HG03565 (cell line): ENCODE data around the gene SND1.
"Not testable (repeated sequence)": the region's sequence is repeated elsewhere in the genome, so short reads cannot be mapped to it uniquely, and the experiment has no call there.

Source experiments
- ATAC-seq: cut with Tn5 transposase; IDR thresholded peaks from one replicate; pipeline ENCODE4 v1.9.1; 2021; ENCODE audit warnings: mild to moderate bottlenecking, moderate library complexity; ENCODE audit not compliant: unreplicated experiment

The SND1 gene

GRCh38 chr7:128104108-128104742 lies 452.2 kb downstream of the SND1 start:
- no peak for ATAC-seq

- no peak for ATAC-seq
These were observed 453.4 kb downstream of the SND1 start for GRCh38 chr7:128105228-128106022.

- no peak for ATAC-seq
These were observed 454.8 kb downstream of the SND1 start for GRCh38 chr7:128106821-128107220.

DNA sequence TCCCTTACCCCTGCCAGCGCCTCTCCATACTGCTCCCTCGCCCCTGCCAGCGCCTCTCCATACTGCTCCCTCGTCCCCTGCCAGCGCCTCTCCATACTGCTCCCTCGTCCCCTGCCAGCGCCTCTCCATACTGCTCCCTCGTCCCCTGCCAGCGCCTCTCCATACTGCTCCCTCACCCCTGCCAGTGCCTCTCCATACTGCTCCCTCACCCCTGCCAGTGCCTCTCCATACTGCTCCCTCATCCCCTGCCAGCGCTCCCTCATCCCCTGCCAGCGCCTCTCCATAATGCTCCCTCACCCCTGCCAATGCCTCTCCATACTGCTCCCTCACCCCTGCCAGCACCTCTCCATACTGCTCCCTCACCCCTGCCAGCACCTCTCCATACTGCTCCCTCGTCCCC lies 455.5 kb downstream of the SND1 start:
- not testable (repeated sequence) for ATAC-seq

DNA sequence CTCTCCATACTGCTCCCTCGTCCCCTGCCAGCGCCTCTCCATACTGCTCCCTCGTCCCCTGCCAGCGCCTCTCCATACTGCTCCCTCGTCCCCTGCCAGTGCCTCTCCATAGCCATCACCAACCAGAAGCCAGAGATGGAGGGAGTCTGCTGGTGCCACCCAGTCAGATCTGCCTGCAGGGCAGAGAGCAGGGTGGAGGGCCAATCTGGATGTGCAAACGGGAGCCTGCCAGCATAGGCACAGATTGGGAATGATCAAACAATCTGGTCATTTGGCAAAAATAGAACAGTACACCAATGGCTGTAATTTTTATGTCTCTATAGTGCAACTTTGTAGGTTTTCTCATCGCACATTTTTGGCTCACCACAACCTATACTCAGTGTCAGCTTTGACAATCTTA lies 456.1 kb downstream of the SND1 start:
- ATAC-seq: no peak

DNA sequence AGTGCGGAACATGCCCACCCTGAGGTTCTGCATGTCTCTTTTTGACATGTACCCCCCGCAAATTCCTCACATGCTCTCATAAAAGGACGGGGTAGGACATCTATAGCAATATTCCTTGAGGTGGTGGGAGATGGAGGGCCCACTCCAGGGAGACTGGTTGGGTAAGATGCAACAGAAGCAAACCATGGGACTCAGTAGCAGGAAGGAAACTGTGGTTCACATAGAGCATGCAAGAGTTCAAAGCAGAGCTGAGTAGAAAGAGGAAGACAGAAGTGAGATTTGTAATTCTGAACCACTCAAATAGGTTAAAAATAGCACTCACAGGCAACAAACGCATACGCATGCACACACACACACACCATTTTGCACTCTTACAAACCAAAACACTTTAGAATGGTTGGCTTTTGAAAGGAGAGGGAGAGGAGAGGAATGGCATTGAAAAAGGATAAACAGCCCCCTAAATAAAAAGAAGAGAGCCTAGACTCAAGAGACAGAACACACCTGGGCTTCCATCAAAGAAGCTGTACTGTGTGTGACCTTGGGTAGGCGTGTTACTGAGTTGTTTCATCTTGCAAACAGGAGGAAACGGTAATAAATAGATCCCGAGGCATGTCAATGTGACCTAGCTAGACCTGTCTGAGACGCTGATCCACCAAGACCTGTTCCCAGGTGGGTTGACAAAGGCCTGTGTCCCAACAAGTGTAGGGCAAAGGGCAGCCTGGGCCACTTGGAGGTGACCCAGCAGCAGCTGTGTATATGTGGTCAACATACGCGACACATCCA lies 456.8 kb downstream of the SND1 start:
- peak; percentile 95 for ATAC-seq

GRCh38 chr7:128109424-128109969 lies 457.5 kb downstream of the SND1 start:
- not testable (repeated sequence) for ATAC-seq

DNA sequence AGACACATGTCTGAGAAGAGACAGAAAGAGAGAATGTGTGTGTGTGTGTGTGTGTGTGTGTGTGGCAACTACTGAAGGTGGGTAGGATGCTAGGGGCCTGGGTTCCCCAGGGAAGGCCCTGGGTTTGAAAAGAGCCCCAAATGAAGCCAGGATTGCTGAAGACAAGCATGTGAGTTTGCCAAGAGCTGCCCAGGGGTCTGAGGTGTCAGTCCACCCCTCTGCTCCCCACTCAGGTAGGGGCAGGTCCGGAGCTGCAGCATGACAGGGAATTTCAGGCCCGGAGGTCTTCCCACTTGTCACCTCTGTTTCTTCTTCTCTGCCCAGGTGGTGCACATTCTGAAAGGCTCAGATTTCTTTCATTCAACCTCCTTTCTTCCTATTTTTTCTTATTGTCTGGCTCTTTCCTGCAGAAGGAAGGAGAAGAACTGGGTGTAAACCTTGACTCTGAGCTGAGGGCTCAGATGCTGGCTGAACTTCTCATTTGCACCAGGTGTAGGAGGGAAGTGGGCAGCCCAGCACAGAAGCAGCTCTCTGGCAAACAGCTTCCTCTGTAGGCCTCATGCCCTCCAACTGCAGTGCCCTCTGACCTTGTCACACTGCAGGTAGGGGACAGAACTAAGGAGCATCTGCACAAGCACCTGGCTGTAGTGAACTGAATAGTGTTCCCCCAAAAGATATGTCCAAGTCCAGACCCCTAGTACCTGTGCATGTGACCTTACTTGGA lies 458.8 kb downstream of the SND1 start:
- no peak for ATAC-seq

DNA sequence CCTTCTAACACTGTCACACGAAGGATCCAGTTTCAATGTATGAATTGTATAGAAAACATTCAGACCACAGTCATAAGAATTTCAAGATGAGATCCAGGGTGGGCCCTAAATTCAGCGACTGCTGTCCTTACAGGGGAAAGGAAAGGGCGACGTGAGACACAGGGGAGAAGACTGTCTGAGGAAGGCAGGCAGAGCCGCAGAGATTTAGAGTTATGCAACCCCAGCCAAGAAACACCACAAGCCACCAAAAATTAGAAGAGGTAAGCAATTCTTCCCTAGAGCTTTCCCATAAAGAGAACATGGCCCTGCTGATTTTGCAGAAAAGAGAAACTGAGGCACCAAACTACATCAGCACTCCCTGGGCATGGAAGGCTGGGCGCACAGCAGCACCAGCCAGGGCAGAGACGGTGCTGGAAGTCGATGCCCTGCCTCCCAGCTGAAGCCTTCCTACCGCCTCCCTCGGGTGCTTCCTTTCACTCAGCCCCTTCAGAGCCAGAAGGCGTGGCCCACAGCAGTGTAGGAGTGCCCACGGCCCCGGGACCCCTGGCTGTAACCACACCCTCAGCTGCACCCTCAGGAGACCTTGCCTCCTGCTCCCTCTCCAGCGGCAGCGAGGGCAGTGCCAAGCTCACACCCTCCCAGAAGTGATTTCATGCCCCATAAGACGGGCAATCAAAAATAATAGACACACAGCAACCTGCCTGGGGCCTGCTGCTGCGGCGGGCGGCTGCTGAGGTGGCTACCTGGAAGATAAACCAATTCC lies 460.2 kb downstream of the SND1 start:
- no peak for ATAC-seq

DNA sequence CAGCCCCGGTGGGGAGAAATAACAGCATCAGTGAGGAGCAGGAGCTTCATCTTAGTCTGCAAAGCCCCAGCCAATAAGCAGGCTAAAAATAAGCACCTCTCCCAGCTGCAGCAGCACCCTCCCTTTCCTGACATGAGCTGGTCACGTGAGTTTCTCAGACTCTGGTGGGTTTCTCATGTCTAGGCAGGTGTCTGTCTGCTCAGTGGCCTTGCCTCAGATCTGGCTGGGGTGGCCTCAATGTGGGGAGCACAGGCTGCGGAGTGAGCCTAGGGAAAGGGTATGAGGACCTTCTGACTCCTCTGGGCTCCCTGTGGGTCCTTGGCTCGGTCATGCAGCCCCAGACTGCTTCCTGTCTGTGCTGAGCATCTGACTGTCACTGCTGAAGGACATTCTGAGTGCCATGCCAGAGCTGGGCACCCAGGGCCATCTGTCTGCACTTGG lies 460.8 kb downstream of the SND1 start:
- no peak for ATAC-seq

DNA sequence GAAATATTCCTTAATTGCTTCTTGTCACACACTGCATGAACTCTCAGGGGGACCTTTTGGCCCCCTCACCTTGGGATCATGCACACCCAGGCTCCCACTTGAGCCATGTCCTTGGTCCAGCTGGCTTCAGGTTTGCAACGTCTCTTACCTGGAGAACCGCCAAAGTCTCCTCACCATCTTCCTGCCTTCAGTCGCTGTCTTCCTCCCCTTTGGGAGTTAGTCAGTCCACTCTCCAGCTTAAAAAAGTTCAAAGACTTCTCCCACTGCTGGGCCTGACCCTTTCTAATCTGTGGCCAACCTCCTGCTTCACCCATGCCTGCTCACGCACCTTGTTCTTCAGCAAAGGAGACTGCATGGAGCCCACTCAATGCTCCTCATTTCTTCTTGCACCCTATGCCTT lies 461.8 kb downstream of the SND1 start:
- no peak for ATAC-seq

GRCh38 chr7:128114806-128115205 lies 462.8 kb downstream of the SND1 start:
- ATAC-seq: no peak

GRCh38 chr7:128115336-128115820 lies 463.4 kb downstream of the SND1 start:
- no peak for ATAC-seq

DNA sequence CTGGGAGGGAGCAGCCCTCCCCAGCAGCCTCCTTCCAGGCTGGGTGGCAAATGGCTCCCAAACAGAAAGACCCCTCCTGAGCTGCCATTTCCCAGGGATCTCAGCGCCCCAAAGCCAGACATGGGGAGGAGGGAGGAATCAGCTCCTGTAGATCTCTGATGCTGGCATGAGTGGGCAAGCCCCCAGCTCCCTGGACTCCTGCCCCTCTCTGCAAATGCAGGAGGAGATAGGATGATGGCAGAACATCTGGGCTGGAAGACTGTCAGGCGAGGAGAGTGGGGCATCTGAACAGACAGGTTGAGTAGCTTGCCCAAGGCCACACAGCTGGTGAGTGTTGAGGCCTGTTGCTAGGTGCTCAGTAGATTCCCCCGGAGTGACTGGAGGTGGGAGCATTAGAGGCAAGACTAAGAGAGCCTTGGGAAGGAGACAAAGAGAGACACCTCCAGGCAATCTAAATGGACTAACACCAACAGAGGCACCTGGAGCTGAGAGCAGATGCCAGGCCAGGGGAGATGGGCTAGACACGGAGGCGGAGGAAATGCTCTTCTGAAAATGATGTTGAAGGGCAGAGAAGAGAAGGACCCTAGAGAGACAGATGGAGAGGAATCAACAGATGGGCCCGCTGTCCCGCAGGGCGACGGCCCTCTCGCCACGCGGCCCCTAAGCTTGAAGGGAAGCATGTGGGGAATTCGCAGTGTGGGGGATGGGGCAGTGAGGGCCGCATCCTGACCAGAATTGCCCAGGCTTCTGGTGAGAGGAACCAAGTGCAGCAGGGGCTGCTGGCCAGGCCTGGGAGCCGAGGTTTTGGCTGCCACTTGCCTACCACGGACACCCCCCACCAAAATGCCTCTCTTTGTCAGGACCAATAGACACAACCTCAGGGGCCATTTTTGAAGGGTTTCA lies 464.1 kb downstream of the SND1 start:
- no peak for ATAC-seq

- ATAC-seq: no peak
These were observed 464.7 kb downstream of the SND1 start for GRCh38 chr7:128116740-128117139.

GRCh38 chr7:128117691-128118090 lies 465.7 kb downstream of the SND1 start:
- no peak for ATAC-seq

GRCh38 chr7:128119036-128119435 lies 467.0 kb downstream of the SND1 start:
- ATAC-seq: no peak

- ATAC-seq: no peak
These were observed 468.1 kb downstream of the SND1 start for GRCh38 chr7:128120116-128120515.

GRCh38 chr7:128120976-128121490 lies 469.0 kb downstream of the SND1 start:
- no peak for ATAC-seq
